HepG2 (cell line): ENCODE measurements around the gene ELMOD3. TPM values are rescaled to one million over a fixed set of nuclear protein-coding genes. Genes with fewer than 3 reads are reported as not detected.

Source experiments
- ARNT2 ChIP-seq: sonication (generic); formaldehyde crosslinking; IDR thresholded peaks from 2 replicates; pipeline ENCODE4 v1.8.0; 2022; ENCODE audit warnings: mild to moderate bottlenecking, low read depth, missing genetic modification reagents, moderate library complexity
- CBX1 ChIP-seq: IDR thresholded peaks from one replicate; pipeline ENCODE4 v1.6.1; 2016; ENCODE audit warnings: antibody characterized with exemption, low read depth
- HMG20A ChIP-seq: IDR thresholded peaks from 2 replicates; pipeline ENCODE4 v1.6.1; 2016; ENCODE audit warnings: borderline replicate concordance
- HOXD1 ChIP-seq: sonication (generic); formaldehyde crosslinking; IDR thresholded peaks from 2 replicates; pipeline ENCODE4 v1.5.0; 2020; ENCODE audit warnings: missing genetic modification reagents
- PITX1 ChIP-seq: sonication (generic); formaldehyde crosslinking; IDR thresholded peaks from 2 replicates; pipeline ENCODE4 v1.5.1; 2020; ENCODE audit warnings: mild to moderate bottlenecking, missing genetic modification reagents
- PRPF4 ChIP-seq: fragments of 200-400 bp; formaldehyde crosslinking; IDR thresholded peaks from 2 replicates; pipeline ENCODE4 v1.6.1; 2016; ENCODE audit warnings: low read length, low read depth; ENCODE audit not compliant: poor library complexity, severe bottlenecking
- RAD21 ChIP-seq: fragments of 450-650 bp; formaldehyde crosslinking; IDR thresholded peaks from 2 replicates; pipeline ENCODE4 v1.5.0; 2020; ENCODE audit warnings: mild to moderate bottlenecking
- ZNF17 ChIP-seq: sonication (generic); formaldehyde crosslinking; IDR thresholded peaks from 2 replicates; pipeline ENCODE4 v1.5.0; 2020; ENCODE audit warnings: mild to moderate bottlenecking, missing genetic modification reagents
- ZNF3 ChIP-seq: IDR thresholded peaks from 2 replicates; pipeline ENCODE4 v1.7.0; 2017; ENCODE audit warnings: inconsistent platforms
- ZNF460 ChIP-seq: sonication (generic); formaldehyde crosslinking; IDR thresholded peaks from 2 replicates; pipeline ENCODE4 v1.5.1; 2020; ENCODE audit warnings: missing genetic modification reagents, mild to moderate bottlenecking, borderline replicate concordance
- ZNF550 ChIP-seq: sonication (generic); formaldehyde crosslinking; IDR thresholded peaks from 2 replicates; pipeline ENCODE4 v1.4.0; 2020; ENCODE audit warnings: mild to moderate bottlenecking, missing genetic modification reagents, borderline replicate concordance
- ZNF577 ChIP-seq: sonication (generic); formaldehyde crosslinking; IDR thresholded peaks from 2 replicates; pipeline ENCODE4 v1.4.0; 2020; ENCODE audit warnings: mild to moderate bottlenecking, low read depth, missing genetic modification reagents, borderline replicate concordance
- ZNF709 ChIP-seq: sonication (generic); formaldehyde crosslinking; IDR thresholded peaks from 2 replicates; pipeline ENCODE4 v1.5.0; 2020; ENCODE audit warnings: mild to moderate bottlenecking, missing genetic modification reagents
- ZNF737 ChIP-seq: sonication (generic); formaldehyde crosslinking; IDR thresholded peaks from 2 replicates; pipeline ENCODE4 v1.5.0; 2020; ENCODE audit warnings: missing genetic modification reagents, mild to moderate bottlenecking, borderline replicate concordance
- ZNF75D ChIP-seq: sonication (generic); formaldehyde crosslinking; IDR thresholded peaks from 2 replicates; pipeline ENCODE4 v1.8.1; 2023; ENCODE audit warnings: missing genetic modification reagents, mild to moderate bottlenecking, borderline replicate concordance
- polyA plus RNA-seq, 8 experiments: library from polyadenylated mRNA; depleted of rRNA in 3 of 8; stranded (reverse) in 7 of 8; unstranded in 1 of 8; fragments of >200 nt; fragmentation: Illumina TruSeq in 4 of 8; extraction: Trizol in 4 of 8; gene quantifications; 2 replicates each; pipeline versions ENCODE4 v1.2.1 to v1.2.3, GENCODE V29; 2011 to 2016; ENCODE audit warnings: low read depth in 4 of 8, missing spikeins in 1 of 8, mixed read lengths in 1 of 8; ENCODE audit not compliant: insufficient read depth in 1 of 8
- total RNA-seq, 5 experiments: library from RNA; depleted of rRNA; stranded (reverse); fragments of >200 nt; fragmentation: Illumina TruSeq; extraction: Trizol; gene quantifications; 2 replicates each; pipeline ENCODE4 v1.2.3, GENCODE V29; 2016; ENCODE audit warnings: low read depth in 1 of 5
- TF ChIP-seq, protein P1 (sequence below): sonication (generic); formaldehyde crosslinking; IDR thresholded peaks from 2 replicates; pipeline ENCODE4 v1.5.0; 2020; ENCODE audit warnings: mild to moderate bottlenecking, missing genetic modification reagents
- TF ChIP-seq, protein P2 (sequence below): sonication (generic); formaldehyde crosslinking; conservative IDR thresholded peaks from 2 replicates; pipeline ENCODE4 v1.4.0; 2020; ENCODE audit warnings: missing genetic modification reagents
- TF ChIP-seq, protein P3 (sequence below): sonication (generic); formaldehyde crosslinking; IDR thresholded peaks from 2 replicates; pipeline ENCODE4 v1.4.0; 2020; ENCODE audit warnings: mild to moderate bottlenecking, low read depth, missing genetic modification reagents
- TF ChIP-seq, protein P4 (sequence below): sonication (generic); formaldehyde crosslinking; IDR thresholded peaks from 2 replicates; pipeline ENCODE4 v1.9.0; 2021; ENCODE audit warnings: missing genetic modification reagents, mild to moderate bottlenecking, borderline replicate concordance
- TF ChIP-seq, protein P5 (sequence below): sonication (generic); formaldehyde crosslinking; IDR thresholded peaks from 2 replicates; pipeline ENCODE4 v1.4.0; 2020; ENCODE audit warnings: missing genetic modification reagents

Gene ELMOD3
- total and polyA plus RNA-seq, 2 of the 13 experiments (the other 11 are each of a cell fraction or from before 2014, with no cell fraction given): 13.3 to 19.5 TPM

DNA sequence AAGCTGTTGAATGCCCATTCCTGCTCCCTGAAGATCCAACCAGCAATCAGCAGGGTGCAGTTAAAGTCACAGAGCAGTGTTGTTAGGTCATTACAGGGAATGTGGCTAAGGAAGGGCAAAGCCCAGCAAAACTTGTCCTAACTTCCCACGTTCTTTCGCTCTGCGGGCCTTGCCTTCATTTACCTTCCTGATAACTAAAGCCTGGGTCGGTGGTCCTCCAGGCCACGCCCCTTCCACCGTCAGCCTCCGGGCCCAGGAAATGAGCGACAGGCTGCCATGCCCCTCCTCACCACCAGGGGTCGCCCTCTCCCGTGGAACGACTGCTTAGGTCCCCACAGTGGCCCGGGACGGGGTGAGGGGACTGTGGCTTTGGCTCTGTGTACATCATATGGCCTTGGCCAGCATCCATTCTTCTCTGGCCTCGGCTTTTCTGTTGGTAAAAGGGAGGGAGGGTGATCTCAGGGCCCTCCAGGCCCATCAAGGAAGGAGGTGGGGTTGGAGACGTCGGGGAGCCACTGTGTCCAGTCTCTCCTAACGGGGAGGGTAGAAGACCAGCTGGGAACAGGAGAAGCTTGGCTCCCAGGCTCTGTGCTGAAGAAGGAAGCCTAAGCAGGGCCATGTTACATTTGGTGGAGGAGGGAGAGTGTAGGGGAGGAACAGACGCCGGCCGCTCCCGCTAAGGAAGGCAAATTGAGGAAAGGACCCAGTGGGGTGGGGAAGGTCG, 66.1 kb downstream of the ELMOD3 start (continued):
- TF ChIP-seq, protein P1, sequence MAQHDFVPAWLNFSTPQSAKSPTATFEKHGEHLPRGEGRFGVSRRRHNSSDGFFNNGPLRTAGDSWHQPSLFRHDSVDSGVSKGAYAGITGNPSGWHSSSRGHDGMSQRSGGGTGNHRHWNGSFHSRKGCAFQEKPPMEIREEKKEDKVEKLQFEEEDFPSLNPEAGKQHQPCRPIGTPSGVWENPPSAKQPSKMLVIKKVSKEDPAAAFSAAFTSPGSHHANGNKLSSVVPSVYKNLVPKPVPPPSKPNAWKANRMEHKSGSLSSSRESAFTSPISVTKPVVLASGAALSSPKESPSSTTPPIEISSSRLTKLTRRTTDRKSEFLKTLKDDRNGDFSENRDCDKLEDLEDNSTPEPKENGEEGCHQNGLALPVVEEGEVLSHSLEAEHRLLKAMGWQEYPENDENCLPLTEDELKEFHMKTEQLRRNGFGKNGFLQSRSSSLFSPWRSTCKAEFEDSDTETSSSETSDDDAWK: no peak
- TF ChIP-seq ZNF17 (CRISPR knock-in tag) (no peak), PITX1 (CRISPR knock-in tag) (no peak), ZNF737 (no peak), ZNF709 (CRISPR knock-in tag) (no peak), ARNT2 (CRISPR knock-in tag) (no peak; the same call in none of the 2 replicates), PRPF4 (no peak), CBX1 (peak; percentile 19), ZNF75D (CRISPR knock-in tag) (no peak), ZNF460 (CRISPR knock-in tag) (no peak; the same call in 1 of the 2 replicates), HOXD1 (no peak), HMG20A (CRISPR knock-in tag) (peak; percentile 33; the same call in 1 of the 2 replicates), ZNF577 (CRISPR knock-in tag) (no peak), ZNF550 (CRISPR knock-in tag) (peak; percentile 51; the same call in 1 of the 2 replicates), ZNF3 (CRISPR knock-in tag) (no peak), RAD21 (CRISPR knock-in tag) (peak; percentile 100)
- TF ChIP-seq, protein P2, sequence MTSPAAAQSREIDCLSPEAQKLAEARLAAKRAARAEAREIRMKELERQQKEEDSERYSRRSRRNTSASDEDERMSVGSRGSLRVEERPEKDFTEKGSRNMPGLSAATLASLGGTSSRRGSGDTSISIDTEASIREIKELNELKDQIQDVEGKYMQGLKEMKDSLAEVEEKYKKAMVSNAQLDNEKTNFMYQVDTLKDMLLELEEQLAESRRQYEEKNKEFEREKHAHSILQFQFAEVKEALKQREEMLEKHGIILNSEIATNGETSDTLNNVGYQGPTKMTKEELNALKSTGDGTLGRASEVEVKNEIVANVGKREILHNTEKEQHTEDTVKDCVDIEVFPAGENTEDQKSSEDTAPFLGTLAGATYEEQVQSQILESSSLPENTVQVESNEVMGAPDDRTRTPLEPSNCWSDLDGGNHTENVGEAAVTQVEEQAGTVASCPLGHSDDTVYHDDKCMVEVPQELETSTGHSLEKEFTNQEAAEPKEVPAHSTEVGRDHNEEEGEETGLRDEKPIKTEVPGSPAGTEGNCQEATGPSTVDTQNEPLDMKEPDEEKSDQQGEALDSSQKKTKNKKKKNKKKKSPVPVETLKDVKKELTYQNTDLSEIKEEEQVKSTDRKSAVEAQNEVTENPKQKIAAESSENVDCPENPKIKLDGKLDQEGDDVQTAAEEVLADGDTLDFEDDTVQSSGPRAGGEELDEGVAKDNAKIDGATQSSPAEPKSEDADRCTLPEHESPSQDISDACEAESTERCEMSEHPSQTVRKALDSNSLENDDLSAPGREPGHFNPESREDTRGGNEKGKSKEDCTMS (CRISPR knock-in tag): no peak
- TF ChIP-seq, protein P3, sequence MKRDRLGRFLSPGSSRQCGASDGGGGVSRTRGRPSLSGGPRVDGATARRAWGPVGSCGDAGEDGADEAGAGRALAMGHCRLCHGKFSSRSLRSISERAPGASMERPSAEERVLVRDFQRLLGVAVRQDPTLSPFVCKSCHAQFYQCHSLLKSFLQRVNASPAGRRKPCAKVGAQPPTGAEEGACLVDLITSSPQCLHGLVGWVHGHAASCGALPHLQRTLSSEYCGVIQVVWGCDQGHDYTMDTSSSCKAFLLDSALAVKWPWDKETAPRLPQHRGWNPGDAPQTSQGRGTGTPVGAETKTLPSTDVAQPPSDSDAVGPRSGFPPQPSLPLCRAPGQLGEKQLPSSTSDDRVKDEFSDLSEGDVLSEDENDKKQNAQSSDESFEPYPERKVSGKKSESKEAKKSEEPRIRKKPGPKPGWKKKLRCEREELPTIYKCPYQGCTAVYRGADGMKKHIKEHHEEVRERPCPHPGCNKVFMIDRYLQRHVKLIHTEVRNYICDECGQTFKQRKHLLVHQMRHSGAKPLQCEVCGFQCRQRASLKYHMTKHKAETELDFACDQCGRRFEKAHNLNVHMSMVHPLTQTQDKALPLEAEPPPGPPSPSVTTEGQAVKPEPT (CRISPR knock-in tag): no peak
- TF ChIP-seq, protein P4, sequence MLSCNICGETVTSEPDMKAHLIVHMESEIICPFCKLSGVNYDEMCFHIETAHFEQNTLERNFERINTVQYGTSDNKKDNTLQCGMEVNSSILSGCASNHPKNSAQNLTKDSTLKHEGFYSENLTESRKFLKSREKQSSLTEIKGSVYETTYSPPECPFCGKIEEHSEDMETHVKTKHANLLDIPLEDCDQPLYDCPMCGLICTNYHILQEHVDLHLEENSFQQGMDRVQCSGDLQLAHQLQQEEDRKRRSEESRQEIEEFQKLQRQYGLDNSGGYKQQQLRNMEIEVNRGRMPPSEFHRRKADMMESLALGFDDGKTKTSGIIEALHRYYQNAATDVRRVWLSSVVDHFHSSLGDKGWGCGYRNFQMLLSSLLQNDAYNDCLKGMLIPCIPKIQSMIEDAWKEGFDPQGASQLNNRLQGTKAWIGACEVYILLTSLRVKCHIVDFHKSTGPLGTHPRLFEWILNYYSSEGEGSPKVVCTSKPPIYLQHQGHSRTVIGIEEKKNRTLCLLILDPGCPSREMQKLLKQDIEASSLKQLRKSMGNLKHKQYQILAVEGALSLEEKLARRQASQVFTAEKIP: no peak
- TF ChIP-seq, protein P5, sequence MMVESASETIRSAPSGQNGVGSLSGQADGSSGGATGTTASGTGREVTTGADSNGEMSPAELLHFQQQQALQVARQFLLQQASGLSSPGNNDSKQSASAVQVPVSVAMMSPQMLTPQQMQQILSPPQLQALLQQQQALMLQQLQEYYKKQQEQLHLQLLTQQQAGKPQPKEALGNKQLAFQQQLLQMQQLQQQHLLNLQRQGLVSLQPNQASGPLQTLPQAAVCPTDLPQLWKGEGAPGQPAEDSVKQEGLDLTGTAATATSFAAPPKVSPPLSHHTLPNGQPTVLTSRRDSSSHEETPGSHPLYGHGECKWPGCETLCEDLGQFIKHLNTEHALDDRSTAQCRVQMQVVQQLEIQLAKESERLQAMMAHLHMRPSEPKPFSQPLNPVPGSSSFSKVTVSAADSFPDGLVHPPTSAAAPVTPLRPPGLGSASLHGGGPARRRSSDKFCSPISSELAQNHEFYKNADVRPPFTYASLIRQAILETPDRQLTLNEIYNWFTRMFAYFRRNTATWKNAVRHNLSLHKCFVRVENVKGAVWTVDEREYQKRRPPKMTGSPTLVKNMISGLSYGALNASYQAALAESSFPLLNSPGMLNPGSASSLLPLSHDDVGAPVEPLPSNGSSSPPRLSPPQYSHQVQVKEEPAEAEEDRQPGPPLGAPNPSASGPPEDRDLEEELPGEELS (CRISPR knock-in tag): peak; percentile 26; the same call in 1 of the 2 replicates
